HEK293T (cell line): ENCODE data around the gene FAM219B.

Experiments used
- BHLHE40 ChIP-seq: fragments of 450-650 bp; IDR thresholded peaks from 2 replicates; pipeline ENCODE4 v1.6.1; 2016; ENCODE audit warnings: mild to moderate bottlenecking, moderate library complexity, borderline replicate concordance
- HDGF ChIP-seq: fragments of 450-650 bp; IDR thresholded peaks from 2 replicates; pipeline ENCODE4 v1.6.1; 2017; ENCODE audit warnings: antibody characterized with exemption, borderline replicate concordance
- NFRKB ChIP-seq: fragments of 450-650 bp; IDR thresholded peaks from 2 replicates; pipeline ENCODE4 v1.6.1; 2016; ENCODE audit warnings: mild to moderate bottlenecking, moderate library complexity

GRCh38 chr15:74955017-74955416 is 48.4 kb upstream of the FAM219B start:
- TF ChIP-seq NFRKB (no peak), BHLHE40 (no peak), HDGF (no peak)
